MCF 10A (cell line): ENCODE data around the gene INSC. TPM values are rescaled to one million over a fixed set of nuclear protein-coding genes. Genes with fewer than 3 reads are reported as not detected.

ENCODE experiments used
- BruUV-seq: library from RNA; stranded (reverse); fragments of 400-500 nt; replicated peaks from 2 replicates; lab custom pipeline; 2021; lab: Mats Ljungman, UMichigan
- CTCF ChIA-PET: fragments of 300-600 bp; sonication (Branson Sonifier 250); formaldehyde crosslinking; extraction: SDS; loops from one replicate; lab custom pipeline; 2021; ENCODE audit warnings: antibody characterized with exemption, inconsistent platforms; lab: Yijun Ruan, JAX
- POLR2A ChIA-PET: fragments of 300-600, 350-650 bp; sonication (Branson Sonifier 250); formaldehyde crosslinking; extraction: SDS; loops from one replicate; lab custom pipeline; 2020; ENCODE audit warnings: antibody characterized with exemption, inconsistent platforms; lab: Yijun Ruan, JAX
- DNase-seq: peaks from one replicate; pipeline ENCODE4 v3.0.0-alpha.2; 2018; ENCODE audit not compliant: unreplicated experiment
- H3K27ac Mint-ChIP-seq: one replicate; pipeline ENCODE4 v1.8.0; 2022; ENCODE audit warnings: mild to moderate bottlenecking, low read depth, mixed read lengths; ENCODE audit not compliant: unreplicated experiment
- H3K27me3 Mint-ChIP-seq: one replicate; pipeline ENCODE4 v1.8.0; 2022; ENCODE audit warnings: mixed read lengths; ENCODE audit not compliant: insufficient read depth, unreplicated experiment
- H3K36me3 Mint-ChIP-seq: one replicate; pipeline ENCODE4 v1.8.0; 2022; ENCODE audit warnings: mild to moderate bottlenecking, moderate library complexity, mixed read lengths; ENCODE audit not compliant: insufficient read depth, unreplicated experiment
- H3K4me1 Mint-ChIP-seq: one replicate; pipeline ENCODE4 v1.8.0; 2022; ENCODE audit warnings: mixed read lengths; ENCODE audit not compliant: insufficient read depth, unreplicated experiment
- H3K4me3 Mint-ChIP-seq: one replicate; pipeline ENCODE4 v1.8.0; 2022; ENCODE audit warnings: mild to moderate bottlenecking, moderate library complexity, mixed read lengths; ENCODE audit not compliant: unreplicated experiment
- H3K9me3 Mint-ChIP-seq: one replicate; pipeline ENCODE4 v1.8.0; 2022; ENCODE audit warnings: mixed read lengths; ENCODE audit not compliant: unreplicated experiment
- CTCF ChIP-seq: fragments of 200-600 bp; IDR thresholded peaks from one replicate; pipeline ENCODE4 v1.8.0; 2022; ENCODE audit warnings: antibody characterized with exemption, mild to moderate bottlenecking; ENCODE audit not compliant: unreplicated experiment
- intact Hi-C: fragments of 100-400 bp; cut with micrococcal nuclease; formaldehyde crosslinking; loops from 2 replicates; pipeline ENCODE4 v1.14.1; 2022
- total RNA-seq: library from RNA; stranded (reverse); gene quantifications from 2 replicates; pipeline ENCODE4 v1.2.3, GENCODE V29; 2022

INSC gene
- total RNA-seq, 1 experiment from 2014 or later: 5.8 TPM

GRCh38 chr11:15202626-15203025 is 87.9 kb downstream of the INSC start:
- CTCF ChIA-PET: interaction anchor here (1.2 to 9.8 kb wide), 3 partner anchors 101 to 295 kb away, joined by 5 to 276 read pairs (median 14); no protein-coding TSS in a partner anchor
- POLR2A ChIA-PET: no interaction called here
- peaks cover 6% of the 10 kb centered on the region for H3K36me3 Mint-ChIP-seq
- no TSS peak for BruUV-seq
- H3K4me1 Mint-ChIP-seq: peaks cover 13% of the 10 kb centered on the region
- intact Hi-C loops: no loop called here
- TF ChIP-seq CTCF: no peak
- no peak overlapping the region for H3K4me3 Mint-ChIP-seq
- no peak overlapping the region for H3K27ac Mint-ChIP-seq
- no peaks in the 10 kb centered on the region for H3K9me3 Mint-ChIP-seq
- H3K27me3 Mint-ChIP-seq: no peaks in the 10 kb centered on the region
- no peak for DNase-seq

GRCh38 chr11:15204711-15205110 is 90.0 kb downstream of the INSC start:
- ChIA-PET CTCF (interaction anchor here (0.6 to 9.8 kb wide), 5 partner anchors 94 to 302 kb away, joined by 3 to 276 read pairs (median 14); no protein-coding TSS in a partner anchor), POLR2A (interaction anchor here (1.1 kb wide), 1 partner anchor 82 kb away, joined by 3 read pairs; no protein-coding TSS in a partner anchor)
- no peak overlapping the region for H3K27ac Mint-ChIP-seq
- H3K4me1 Mint-ChIP-seq: peaks cover 7% of the 10 kb centered on the region
- H3K4me3 Mint-ChIP-seq: no peak overlapping the region
- no peak for TF ChIP-seq CTCF
- H3K27me3 Mint-ChIP-seq: no peaks in the 10 kb centered on the region
- DNase-seq: no peak
- H3K36me3 Mint-ChIP-seq: peaks cover 6% of the 10 kb centered on the region
- no peaks in the 10 kb centered on the region for H3K9me3 Mint-ChIP-seq
- intact Hi-C loops: loop anchor here (5.0 kb wide), 1 partner anchor 412 kb away; no protein-coding TSS in a partner anchor
- BruUV-seq: no TSS peak

GRCh38 chr11:15206791-15207190 is 92.1 kb downstream of the INSC start:
- H3K36me3 Mint-ChIP-seq: no peaks in the 10 kb centered on the region
- no peak for TF ChIP-seq CTCF
- no peaks in the 10 kb centered on the region for H3K9me3 Mint-ChIP-seq
- H3K27ac Mint-ChIP-seq: no peak overlapping the region
- intact Hi-C loops: loop anchor here (5.0 kb wide), 1 partner anchor 414 kb away; no protein-coding TSS in a partner anchor
- DNase-seq: no peak
- BruUV-seq: no TSS peak
- ChIA-PET POLR2A (no interaction called here), CTCF (interaction anchor here (0.6 to 9.8 kb wide), 18 partner anchors 9 to 1095 kb away, joined by 3 to 276 read pairs (median 7); no protein-coding TSS in a partner anchor)
- no peak overlapping the region for H3K4me3 Mint-ChIP-seq
- H3K4me1 Mint-ChIP-seq: no peaks in the 10 kb centered on the region
- H3K27me3 Mint-ChIP-seq: no peaks in the 10 kb centered on the region

GRCh38 chr11:15208378-15209222 is 93.9 kb downstream of the INSC start:
- no peaks in the 10 kb centered on the region for H3K9me3 Mint-ChIP-seq
- CTCF ChIA-PET: interaction anchor here (0.6 to 9.8 kb wide), 33 partner anchors 9 to 418 kb away, joined by 3 to 276 read pairs (median 5); no protein-coding TSS in a partner anchor
- no peak overlapping the region for H3K4me3 Mint-ChIP-seq
- TF ChIP-seq CTCF: peak; percentile 95
- DNase-seq: peak; percentile 71
- no peaks in the 10 kb centered on the region for H3K27me3 Mint-ChIP-seq
- intact Hi-C loops: loop anchor here (1.0 to 5.0 kb wide), 5 partner anchors 107 to 416 kb away; no protein-coding TSS in a partner anchor
- H3K4me1 Mint-ChIP-seq: no peaks in the 10 kb centered on the region
- no peak overlapping the region for H3K27ac Mint-ChIP-seq
- POLR2A ChIA-PET: no interaction called here
- BruUV-seq: no TSS peak
- no peaks in the 10 kb centered on the region for H3K36me3 Mint-ChIP-seq
